GM12878 (cell line): ENCODE results near the gene GARIN5A. TPM values are rescaled to one million over a fixed set of nuclear protein-coding genes. Genes with fewer than 3 reads are reported as not detected.

Source experiments
- ATAC-seq: fragments of 200-7000 bp; cut with Tn5 transposase; 3 replicates; pipeline ENCODE4 v1.9.1; 2020; ENCODE audit warnings: mild to moderate bottlenecking, moderate library complexity
- BruUV-seq: library from RNA; stranded (reverse); fragments of 400-500 nt; replicated peaks from 2 replicates; lab custom pipeline; 2021; lab: Mats Ljungman, UMichigan
- CTCF ChIA-PET: fragments of 300-600 bp; sonication (Branson Sonifier 250); formaldehyde crosslinking; extraction: SDS; loops from one replicate; lab custom pipeline; 2021; ENCODE audit warnings: inconsistent platforms; lab: Yijun Ruan, JAX
- POLR2A ChIA-PET: fragments of 350-600 bp; formaldehyde crosslinking; extraction: SDS; loops from one replicate; lab custom pipeline; 2021; ENCODE audit warnings: inconsistent platforms; lab: Charles Lee
- RAD21 ChIA-PET: fragments of 300-600 bp; sonication (Branson Sonifier 250); formaldehyde crosslinking; loops from one replicate; lab custom pipeline; 2023; ENCODE audit warnings: antibody characterized with exemption; ENCODE audit not compliant: unreplicated experiment; lab: Charles Lee
- SMC1A ChIA-PET: fragments of 300-600 bp; sonication (Branson Sonifier 250); formaldehyde crosslinking; loops from one replicate; lab custom pipeline; 2023; ENCODE audit not compliant: unreplicated experiment, uncharacterized antibody; lab: Charles Lee
- DNase-seq: peaks from one replicate; pipeline ENCODE4 v3.0.0-alpha.2; 2011; ENCODE audit warnings: low read depth, low spot score
- FAIRE-seq: peaks from 3 replicates; lab custom pipeline; 2011; peaks lifted over from hg19 to GRCh38; lab: Jason Lieb, UNC
- H2AFZ ChIP-seq: 2 replicates; pipeline ENCODE4 v1.6.0; 2011; ENCODE audit warnings: low read depth, low read length, control low read depth; ENCODE audit not compliant: control insufficient read depth
- H3K27ac ChIP-seq: 2 replicates; pipeline ENCODE4 v1.5.1; 2011; ENCODE audit warnings: control low read depth; ENCODE audit not compliant: control insufficient read depth, insufficient read depth
- H3K27me3 ChIP-seq, 2 experiments: replicated peaks in 1 of 2; 2 replicates each; pipeline versions ENCODE4 v1.6.0 to v1.6.1; 2011; ENCODE audit warnings: low read length in 1 of 2; ENCODE audit not compliant: control insufficient read depth in 2 of 2, insufficient read depth in 2 of 2
- H3K36me3 ChIP-seq, 2 experiments: 2 replicates each; pipeline ENCODE4 v1.5.1; 2011; ENCODE audit warnings: low read length in 1 of 2; ENCODE audit not compliant: control insufficient read depth in 2 of 2, insufficient read depth in 2 of 2
- H3K4me1 ChIP-seq: 2 replicates; pipeline ENCODE4 v1.6.1; 2011; ENCODE audit warnings: mild to moderate bottlenecking, low read length, moderate library complexity, mixed read lengths; ENCODE audit not compliant: control insufficient read depth, insufficient read depth
- H3K4me2 ChIP-seq: 2 replicates; pipeline ENCODE4 v1.6.0; 2011; ENCODE audit warnings: control low read depth; ENCODE audit not compliant: control insufficient read depth, insufficient read depth
- H3K4me3 ChIP-seq: fragments of 200-600 bp; sonication (generic); 2 replicates; pipeline ENCODE4 v1.5.1; 2016
- H3K79me2 ChIP-seq: 2 replicates; pipeline ENCODE4 v1.6.0; 2011; ENCODE audit warnings: low read length; ENCODE audit not compliant: control insufficient read depth, insufficient read depth
- H3K9ac ChIP-seq: 2 replicates; pipeline ENCODE4 v1.8.0; 2011; ENCODE audit warnings: low read length, control low read depth, mixed read lengths; ENCODE audit not compliant: control insufficient read depth, insufficient read depth
- H3K9me3 ChIP-seq: replicated peaks from 3 replicates; pipeline ENCODE4 v1.5.1; 2011; ENCODE audit warnings: mild to moderate bottlenecking, low read length; ENCODE audit not compliant: control insufficient read depth, insufficient read depth
- H4K20me1 ChIP-seq: 2 replicates; pipeline ENCODE4 v1.6.0; 2011; ENCODE audit not compliant: control insufficient read depth, insufficient read depth
- CTCF ChIP-seq, 3 experiments: IDR thresholded peaks in 2 of 3; conservative IDR thresholded peaks in 1 of 3; 2 replicates each; pipeline ENCODE4 v1.5.1; 2011; ENCODE audit warnings: low read depth in 3 of 3, low read length in 3 of 3, mild to moderate bottlenecking in 3 of 3, control low read depth in 2 of 3, moderate library complexity in 2 of 3, inconsistent platforms in 1 of 3, mixed read lengths in 1 of 3; ENCODE audit not compliant: control insufficient read depth in 2 of 3, insufficient read depth in 1 of 3; ENCODE audit errors: extremely low read depth in 1 of 3
- FOXM1 ChIP-seq: IDR thresholded peaks from 2 replicates; pipeline ENCODE4 v1.6.1; 2012; ENCODE audit warnings: low read depth, mild to moderate bottlenecking, inconsistent platforms, low read length, moderate library complexity
- ZBTB33 ChIP-seq: fragments of 450-650 bp; IDR thresholded peaks from 2 replicates; pipeline ENCODE4 v1.6.1; 2017; ENCODE audit warnings: mild to moderate bottlenecking
- WGBS: methylation state at CpG from one replicate; pipeline ENCODE4 v1.1.6; 2016; ENCODE audit warnings: low lambda C conversion rate; ENCODE audit not compliant: insufficient replicate concordance, insufficient coverage; ENCODE audit errors: missing lambda C conversion rate; 5-methylcytosine and 5-hydroxymethylcytosine counted together
- in situ Hi-C: fragments of 300-500 bp; cut with MboI; formaldehyde crosslinking; loops from 9 replicates; pipeline ENCODE4 v1.14.3; 2018; ENCODE audit warnings: mixed read lengths
- intact Hi-C: fragments of 100-400 bp; cut with micrococcal nuclease; formaldehyde crosslinking; loops from one replicate; pipeline ENCODE4 v1.14.2; 2022; ENCODE audit not compliant: unreplicated experiment
- polyA plus RNA-seq, 11 experiments: library from polyadenylated mRNA; depleted of rRNA in 4 of 11; unstranded in 6 of 11; stranded (reverse) in 5 of 11; fragments of >200 nt; fragmentation: Nextera tagmentation in 4 of 11; fragmentation: Illumina TruSeq in 1 of 11; extraction: Ambion mirVana in 4 of 11; extraction: Trizol in 1 of 11; gene quantifications; 1 replicate in 1 of 11; 2 replicates in 10 of 11; pipeline versions ENCODE4 v1.2.1 to v1.2.3, GENCODE V29; 2011 to 2016; ENCODE audit warnings: inconsistent platforms in 2 of 11, missing spikeins in 2 of 11, low read depth in 1 of 11
- total RNA-seq, 4 experiments: library from RNA; depleted of rRNA in 3 of 4; stranded (reverse); fragments of >200 nt in 3 of 4; fragmentation: Illumina TruSeq in 1 of 4; extraction: Trizol in 1 of 4; gene quantifications; 2 replicates each; pipeline versions ENCODE4 v1.2.1 to v1.2.3, GENCODE V29; 2013 to 2021

Gene GARIN5A
- total and polyA plus RNA-seq, 10 of the 15 experiments (the other 5 are each of a cell fraction or from before 2014, with no cell fraction given), result 0.18 to 1.2 (median 0.24) TPM; not detected in 6

- H4K20me1 ChIP-seq, result no peaks in the 10 kb centered on the region
- no peak overlapping the region for H3K4me2 ChIP-seq
- FAIRE-seq (no peak), DNase-seq (no peak), ATAC-seq (no peak)
- no peak overlapping the region for H3K9ac ChIP-seq
- in situ Hi-C loops (no loop called here), intact Hi-C loops (no loop called here)
- no TSS peak for BruUV-seq
- peaks cover 6% of the 10 kb centered on the region; the same call in 2 of the 3 replicates for H3K9me3 ChIP-seq
- no peak overlapping the region for H2AFZ ChIP-seq
- RAD21 ChIA-PET, result interaction anchor here (0.6 to 1.2 kb wide), 3 partner anchors 19 to 305 kb away, joined by 3 to 4 read pairs (median 4); no protein-coding TSS in a partner anchor
- CTCF ChIA-PET, result interaction anchor here (0.6 to 1.8 kb wide), 7 partner anchors 11 to 359 kb away, joined by 3 to 6 read pairs (median 3); no protein-coding TSS in a partner anchor
- peaks cover 12 to 21% of the 10 kb centered on the region in 2 experiments; a peak in 3 of 4 replicates for H3K36me3 ChIP-seq
- no peaks in the 10 kb centered on the region for H3K27me3 ChIP-seq
- no peak overlapping the region for H3K4me3 ChIP-seq
- WGBS, result 95% methylated on average over 15 of the region's 19 CpGs
- TF ChIP-seq CTCF (IDR thresholded peaks at IDR 0.05 in 2 of 3, conservative IDR thresholded peaks at IDR 0.05 in 1 of 3; ENCODE audit: control insufficient read depth in 2 of 3, extremely low read depth in 1 of 3, insufficient read depth in 1 of 3, low read depth in 3 of 3, low read length in 3 of 3), result peak; percentile 1 to 16 (median 16); a peak in 1 of 6 replicates
- 0 out of 2 replicates have a peak, but pooled peaks have one; percentile 41 for TF ChIP-seq ZBTB33
- no peak for TF ChIP-seq FOXM1
- H3K4me1 ChIP-seq, result no peaks in the 10 kb centered on the region
- POLR2A ChIA-PET, result interaction anchor here (0.8 kb wide), 1 partner anchor 314 kb away, joined by 3 read pairs; no protein-coding TSS in a partner anchor
- SMC1A ChIA-PET, result no interaction called here
- no peak overlapping the region for H3K27ac ChIP-seq
- peaks cover 22% of the 10 kb centered on the region for H3K79me2 ChIP-seq
These were observed 2.5 kb upstream of the GARIN5A start for GRCh38 chr19:50478901-50479715.
